ENCODE measurements around the gene CBFA2T2. TPM values are rescaled to one million over a fixed set of nuclear protein-coding genes. Genes with fewer than 3 reads are reported as not detected.
"Not testable (repeated sequence)": the region's sequence is repeated elsewhere in the genome, so short reads cannot be mapped to it uniquely, and the experiment has no call there.

The CBFA2T2 gene
- total RNA-seq, 2 experiments from 2014 or later: 6.4 to 6.7 TPM

GRCh38 chr20:33626190-33626589 lies 136.3 kb downstream of the CBFA2T2 start:
- H3K4me1 Mint-ChIP-seq: peaks cover 6% of the 10 kb centered on the region
- no peak overlapping the region for H3K27ac Mint-ChIP-seq
- no peak overlapping the region for H3K4me3 Mint-ChIP-seq
- no peak for DNase-seq
- H3K36me3 Mint-ChIP-seq: peaks cover 16% of the 10 kb centered on the region
- H3K9me3 Mint-ChIP-seq: no peaks in the 10 kb centered on the region
- no peaks in the 10 kb centered on the region for H3K27me3 Mint-ChIP-seq

- Mint-ChIP-seq H3K4me1 (peaks cover 4% of the 10 kb centered on the region), H3K27ac (no peak overlapping the region), H3K9me3 (no peaks in the 10 kb centered on the region), H3K27me3 (no peaks in the 10 kb centered on the region), H3K36me3 (peaks cover 16% of the 10 kb centered on the region), H3K4me3 (no peak overlapping the region)
- no peak for DNase-seq
Observed at GRCh38 chr20:33627577-33628216, 137.8 kb downstream of the CBFA2T2 start.

- H3K27ac Mint-ChIP-seq: no peak overlapping the region
- H3K9me3 Mint-ChIP-seq: no peaks in the 10 kb centered on the region
- DNase-seq: no peak
- H3K27me3 Mint-ChIP-seq: no peaks in the 10 kb centered on the region
- peaks cover under 1% of the 10 kb centered on the region for H3K4me1 Mint-ChIP-seq
- H3K36me3 Mint-ChIP-seq: peaks cover 12% of the 10 kb centered on the region
- H3K4me3 Mint-ChIP-seq: no peak overlapping the region
Observed at GRCh38 chr20:33629533-33629932, 139.6 kb downstream of the CBFA2T2 start.

GRCh38 chr20:33629979-33630378 lies 140.1 kb downstream of the CBFA2T2 start:
- no peak overlapping the region for H3K27ac Mint-ChIP-seq
- no peaks in the 10 kb centered on the region for H3K9me3 Mint-ChIP-seq
- H3K4me1 Mint-ChIP-seq: no peaks in the 10 kb centered on the region
- no peaks in the 10 kb centered on the region for H3K27me3 Mint-ChIP-seq
- no peak overlapping the region for H3K4me3 Mint-ChIP-seq
- H3K36me3 Mint-ChIP-seq: peaks cover 8% of the 10 kb centered on the region
- DNase-seq: no peak

GRCh38 chr20:33630507-33630906 lies 140.6 kb downstream of the CBFA2T2 start:
- H3K9me3 Mint-ChIP-seq: no peaks in the 10 kb centered on the region
- H3K36me3 Mint-ChIP-seq: peaks cover 4% of the 10 kb centered on the region
- no peaks in the 10 kb centered on the region for H3K4me1 Mint-ChIP-seq
- no peaks in the 10 kb centered on the region for H3K27me3 Mint-ChIP-seq
- DNase-seq: no peak
- no peak overlapping the region for H3K4me3 Mint-ChIP-seq
- H3K27ac Mint-ChIP-seq: no peak overlapping the region

GRCh38 chr20:33631910-33632309 lies 142.0 kb downstream of the CBFA2T2 start:
- H3K27me3 Mint-ChIP-seq: not testable (repeated sequence)

DNA sequence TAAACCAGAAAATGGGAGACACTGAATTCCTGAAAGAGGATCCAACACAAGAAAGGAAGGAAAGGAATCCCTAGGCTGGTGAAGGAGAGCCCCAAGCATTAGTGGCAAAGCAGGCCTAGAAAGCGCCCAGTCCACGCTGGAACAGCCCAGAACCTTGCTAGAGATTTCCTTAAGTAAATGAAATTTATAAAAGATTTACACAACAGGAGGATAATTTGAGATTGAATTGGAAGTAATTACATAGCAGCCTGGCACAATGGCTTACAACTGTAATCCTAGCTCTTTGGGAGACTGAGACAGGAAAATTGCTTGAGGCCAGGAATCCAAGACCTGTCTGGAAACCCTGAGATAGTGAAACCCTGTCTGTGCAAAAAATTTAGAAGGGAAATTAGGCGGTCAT lies 145.4 kb downstream of the CBFA2T2 start:
- Mint-ChIP-seq H3K4me3 (no peak overlapping the region), H3K27me3 (no peaks in the 10 kb centered on the region), H3K36me3 (peaks cover 3% of the 10 kb centered on the region), H3K9me3 (no peaks in the 10 kb centered on the region), H3K4me1 (no peaks in the 10 kb centered on the region), H3K27ac (no peak overlapping the region)
- no peak for DNase-seq

More at GRCh38 chr20:33631910-33632309, 142.0 kb downstream of the CBFA2T2 start:
- not testable (repeated sequence) for DNase-seq, H3K4me3 Mint-ChIP-seq, H3K9me3 Mint-ChIP-seq, H3K27ac Mint-ChIP-seq, H3K4me1 Mint-ChIP-seq, H3K36me3 Mint-ChIP-seq

DNA sequence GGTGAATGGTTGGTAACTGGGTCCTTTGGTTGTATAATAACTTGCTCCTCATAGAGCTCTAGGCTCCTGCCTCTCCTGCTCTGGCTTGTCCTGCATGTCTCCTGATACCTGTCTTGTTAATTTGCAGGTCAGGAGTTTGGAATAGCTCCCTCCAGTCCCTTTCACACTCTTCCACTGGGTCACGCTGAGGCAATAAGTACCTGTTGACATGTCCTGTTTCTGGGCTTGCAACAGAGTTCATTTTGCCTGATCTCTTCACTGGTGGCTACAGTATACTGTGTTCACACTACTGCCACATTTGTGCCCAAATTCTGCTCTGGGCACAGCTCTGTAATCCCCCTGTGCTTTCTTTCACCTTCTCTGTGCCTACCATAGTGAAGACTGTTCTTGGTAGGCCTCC lies 146.9 kb downstream of the CBFA2T2 start:
- no peak overlapping the region for H3K4me3 Mint-ChIP-seq
- no peak for DNase-seq
- H3K36me3 Mint-ChIP-seq: peaks cover 3% of the 10 kb centered on the region
- no peak overlapping the region for H3K27ac Mint-ChIP-seq
- no peaks in the 10 kb centered on the region for H3K27me3 Mint-ChIP-seq
- H3K9me3 Mint-ChIP-seq: no peaks in the 10 kb centered on the region
- no peaks in the 10 kb centered on the region for H3K4me1 Mint-ChIP-seq

GRCh38 chr20:33640287-33640686 lies 150.4 kb downstream of the CBFA2T2 start:
- H3K4me3 Mint-ChIP-seq: no peak overlapping the region
- H3K27me3 Mint-ChIP-seq: no peaks in the 10 kb centered on the region
- peaks cover 3% of the 10 kb centered on the region for H3K36me3 Mint-ChIP-seq
- no peak overlapping the region for H3K27ac Mint-ChIP-seq
- H3K4me1 Mint-ChIP-seq: no peaks in the 10 kb centered on the region
- no peak for DNase-seq
- H3K9me3 Mint-ChIP-seq: no peaks in the 10 kb centered on the region

GRCh38 chr20:33644313-33645071 lies 154.6 kb downstream of the CBFA2T2 start:
- DNase-seq: no peak
- Mint-ChIP-seq H3K4me1 (peaks cover 5% of the 10 kb centered on the region), H3K27ac (no peak overlapping the region), H3K4me3 (no peak overlapping the region), H3K36me3 (no peaks in the 10 kb centered on the region), H3K27me3 (no peaks in the 10 kb centered on the region), H3K9me3 (no peaks in the 10 kb centered on the region)

GRCh38 chr20:33645072-33645358 lies 155.1 kb downstream of the CBFA2T2 start:
- DNase-seq: no peak
- Mint-ChIP-seq H3K36me3 (no peaks in the 10 kb centered on the region), H3K4me1 (peaks cover 9% of the 10 kb centered on the region), H3K27ac (no peak overlapping the region), H3K4me3 (no peak overlapping the region), H3K9me3 (no peaks in the 10 kb centered on the region), H3K27me3 (no peaks in the 10 kb centered on the region)

DNA sequence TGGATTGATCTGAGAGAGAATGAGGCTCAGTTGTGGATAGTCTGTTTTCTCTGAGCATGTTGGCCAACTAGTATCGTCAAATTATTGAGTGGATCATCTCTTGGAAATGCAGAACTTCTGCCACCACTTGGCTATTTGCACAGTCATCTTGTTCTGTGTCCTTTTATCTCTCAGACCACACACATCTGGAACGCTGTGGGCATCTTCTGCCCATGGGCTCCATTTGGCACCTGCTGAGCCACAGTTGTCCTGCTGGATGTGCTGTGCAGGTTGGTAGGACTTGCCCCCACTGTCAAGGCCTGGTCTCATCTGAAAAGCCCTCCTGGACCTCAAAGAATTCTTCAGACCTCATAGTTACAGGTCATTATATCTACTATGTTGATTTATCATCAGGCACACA lies 155.5 kb downstream of the CBFA2T2 start:
- H3K27ac Mint-ChIP-seq: no peak overlapping the region
- peaks cover 9% of the 10 kb centered on the region for H3K4me1 Mint-ChIP-seq
- H3K36me3 Mint-ChIP-seq: no peaks in the 10 kb centered on the region
- no peaks in the 10 kb centered on the region for H3K9me3 Mint-ChIP-seq
- H3K27me3 Mint-ChIP-seq: no peaks in the 10 kb centered on the region
- DNase-seq: no peak
- no peak overlapping the region for H3K4me3 Mint-ChIP-seq

DNA sequence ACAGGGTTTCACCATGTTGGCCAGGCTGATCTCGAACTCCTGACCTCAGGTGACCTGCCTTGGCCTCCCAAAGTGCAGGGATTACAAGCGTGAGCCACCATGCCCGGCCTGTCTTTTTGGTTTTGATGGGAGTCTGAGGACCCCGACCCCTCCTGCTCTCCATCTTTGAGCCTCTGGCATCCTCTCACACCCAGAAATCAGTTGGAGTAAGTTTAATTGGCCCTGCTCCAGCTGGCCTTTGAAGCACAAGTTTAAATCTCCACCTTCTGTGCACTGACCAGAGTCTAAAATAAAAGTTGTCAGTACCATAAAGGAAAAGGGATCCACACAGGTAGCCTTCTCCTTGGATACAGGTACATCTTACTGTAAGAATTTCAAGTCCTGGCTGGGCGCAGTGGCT lies 156.3 kb downstream of the CBFA2T2 start:
- Mint-ChIP-seq H3K27me3 (no peaks in the 10 kb centered on the region), H3K36me3 (no peaks in the 10 kb centered on the region), H3K4me1 (peaks cover 9% of the 10 kb centered on the region), H3K4me3 (no peak overlapping the region), H3K9me3 (no peaks in the 10 kb centered on the region), H3K27ac (no peak overlapping the region)
- no peak for DNase-seq

DNA sequence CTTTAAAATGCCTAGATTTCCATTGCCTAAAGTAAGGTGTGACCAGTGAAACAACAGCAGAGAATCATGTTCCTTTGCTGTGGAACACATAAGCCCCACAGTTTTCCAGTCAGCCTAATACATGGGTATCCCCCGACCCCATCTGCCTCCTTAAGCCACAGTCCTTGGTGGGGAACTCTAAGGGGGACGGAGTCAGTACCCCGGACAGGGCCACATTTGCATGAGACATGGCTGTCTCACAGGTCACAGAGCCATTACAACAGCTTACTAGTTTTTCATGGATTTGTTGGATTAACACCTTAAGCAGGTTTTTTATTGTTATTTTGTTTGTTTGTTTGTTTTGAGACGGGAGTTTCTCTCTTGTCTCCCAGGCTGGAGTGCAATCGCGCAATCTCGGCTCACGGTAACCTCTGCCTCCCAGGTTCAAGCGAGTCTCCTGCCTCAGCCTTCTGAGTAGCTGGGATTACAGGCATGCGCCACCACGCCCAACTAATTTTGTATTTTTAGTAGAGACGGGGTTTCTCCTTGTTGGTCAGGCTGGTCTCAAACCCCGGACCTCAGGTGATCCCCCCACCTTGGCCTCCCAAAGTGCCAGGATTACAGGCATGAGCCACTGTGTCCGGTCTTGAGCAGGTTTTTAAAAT lies 157.2 kb downstream of the CBFA2T2 start:
- H3K27me3 Mint-ChIP-seq, H3K4me3 Mint-ChIP-seq, H3K4me1 Mint-ChIP-seq, H3K9me3 Mint-ChIP-seq, H3K27ac Mint-ChIP-seq, H3K36me3 Mint-ChIP-seq, DNase-seq: not testable (repeated sequence)

DNA sequence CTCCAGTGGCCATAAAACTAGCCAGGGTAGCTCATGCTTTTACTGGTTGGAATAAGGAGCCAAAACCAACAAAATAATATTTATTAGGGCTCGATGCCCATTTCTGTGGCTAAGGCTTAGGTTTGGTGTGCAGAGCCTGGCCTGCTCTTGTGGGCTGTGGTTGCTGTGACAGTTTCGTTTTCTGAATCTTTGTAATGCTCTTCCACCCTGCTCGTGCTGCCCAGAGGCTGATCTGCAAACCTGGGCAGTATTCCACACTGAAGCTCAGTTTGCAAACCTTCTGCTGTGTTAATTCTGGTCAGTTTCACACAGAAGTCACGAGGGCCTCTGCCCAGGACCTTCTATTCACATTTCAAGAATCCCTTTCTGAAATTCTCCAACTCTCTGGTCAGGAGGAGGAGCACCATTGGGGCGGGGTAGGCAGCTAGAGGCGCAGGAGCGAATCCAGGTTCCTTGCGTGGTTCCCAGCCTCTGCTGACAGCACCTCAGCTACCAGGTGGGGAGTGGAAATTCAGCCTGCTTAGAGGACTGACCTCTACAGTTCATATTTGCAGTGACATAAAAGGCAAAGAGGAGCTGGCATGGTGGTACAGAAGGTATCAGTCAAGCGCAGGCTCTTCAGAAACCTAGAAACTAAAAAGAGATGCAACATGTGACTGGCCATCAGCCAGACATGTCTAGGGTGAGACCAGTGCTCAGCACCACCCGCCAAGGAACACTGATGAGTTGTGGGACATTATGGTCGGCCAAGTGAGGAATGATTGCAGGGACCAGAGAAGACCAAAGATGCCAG lies 157.9 kb downstream of the CBFA2T2 start:
- Mint-ChIP-seq H3K9me3 (no peaks in the 10 kb centered on the region), H3K27ac (no peak overlapping the region), H3K36me3 (no peaks in the 10 kb centered on the region), H3K27me3 (no peaks in the 10 kb centered on the region), H3K4me1 (peaks cover 12% of the 10 kb centered on the region), H3K4me3 (no peak overlapping the region)
- no peak for DNase-seq

All from activated naive CD8-positive, alpha-beta T cell treated with anti-CD3 and anti-CD28 coated beads for 36 hours (primary cell).